Measurements from ENCODE around the gene APH1B. TPM values are rescaled to one million over a fixed set of nuclear protein-coding genes. Genes with fewer than 3 reads are reported as not detected.

Gene APH1B
- total RNA-seq, 2 donors from 2014 or later = 11.8 to 17.6 TPM

- DNase-seq = no peak
- Mint-ChIP-seq H3K4me1 (peaks cover 42% of the 10 kb centered on the region), H3K36me3 (ENCODE audit: low read depth) (peaks cover 4% of the 10 kb centered on the region), H3K27me3 (no peaks in the 10 kb centered on the region), H3K4me3 (no peak overlapping the region), H3K27ac (peak overlapping the region; percentile 57)
- ATAC-seq = no peak
- no peaks in the 10 kb centered on the region for H3K9me3 ChIP-seq (ENCODE audit: control insufficient read depth, low read length, poor library complexity, severe bottlenecking)
These were observed 36.1 kb upstream of the APH1B start for GRCh38 chr15:63241316-63241715.

GRCh38 chr15:63243101-63243500 is 34.3 kb upstream of the APH1B start:
- no peak for ATAC-seq
- H3K4me3 Mint-ChIP-seq = no peak overlapping the region
- peak overlapping the region; percentile 86 for H3K27ac Mint-ChIP-seq
- no peak for DNase-seq
- H3K36me3 Mint-ChIP-seq (ENCODE audit: low read depth) = peaks cover 7% of the 10 kb centered on the region
- H3K9me3 ChIP-seq (ENCODE audit: control insufficient read depth, low read length, poor library complexity, severe bottlenecking) = no peaks in the 10 kb centered on the region
- peaks cover 45% of the 10 kb centered on the region for H3K4me1 Mint-ChIP-seq
- H3K27me3 Mint-ChIP-seq = no peaks in the 10 kb centered on the region

- peaks cover 7% of the 10 kb centered on the region for H3K36me3 Mint-ChIP-seq (ENCODE audit: low read depth)
- ATAC-seq (no peak), DNase-seq (no peak)
- no peaks in the 10 kb centered on the region for H3K9me3 ChIP-seq (ENCODE audit: control insufficient read depth, low read length, poor library complexity, severe bottlenecking)
- no peaks in the 10 kb centered on the region for H3K27me3 Mint-ChIP-seq
- H3K4me3 Mint-ChIP-seq = no peak overlapping the region
- peaks cover 41% of the 10 kb centered on the region for H3K4me1 Mint-ChIP-seq
- H3K27ac Mint-ChIP-seq = peak overlapping the region; percentile 86
These were observed 33.6 kb upstream of the APH1B start for GRCh38 chr15:63243776-63244175.

GRCh38 chr15:63244399-63244798 is 33.0 kb upstream of the APH1B start:
- no peaks in the 10 kb centered on the region for H3K9me3 ChIP-seq (ENCODE audit: control insufficient read depth, low read length, poor library complexity, severe bottlenecking)
- Mint-ChIP-seq H3K4me3 (no peak overlapping the region), H3K27me3 (no peaks in the 10 kb centered on the region), H3K27ac (peak overlapping the region; percentile 86), H3K4me1 (peaks cover 40% of the 10 kb centered on the region), H3K36me3 (ENCODE audit: low read depth) (peaks cover 8% of the 10 kb centered on the region)
- DNase-seq = no peak
- no peak for ATAC-seq

GRCh38 chr15:63244976-63245645 is 32.3 kb upstream of the APH1B start:
- no peaks in the 10 kb centered on the region for H3K9me3 ChIP-seq (ENCODE audit: control insufficient read depth, low read length, poor library complexity, severe bottlenecking)
- ATAC-seq = peak; percentile 91
- Mint-ChIP-seq H3K4me1 (peaks cover 37% of the 10 kb centered on the region), H3K27ac (peak overlapping the region; percentile 86), H3K27me3 (no peaks in the 10 kb centered on the region), H3K36me3 (ENCODE audit: low read depth) (peaks cover 6% of the 10 kb centered on the region), H3K4me3 (no peak overlapping the region)
- DNase-seq = no peak

- Mint-ChIP-seq H3K27me3 (no peaks in the 10 kb centered on the region), H3K4me3 (no peak overlapping the region), H3K27ac (peak overlapping the region; percentile 79), H3K4me1 (peaks cover 34% of the 10 kb centered on the region), H3K36me3 (ENCODE audit: low read depth) (peaks cover 6% of the 10 kb centered on the region)
- DNase-seq (no peak), ATAC-seq (no peak)
- H3K9me3 ChIP-seq (ENCODE audit: control insufficient read depth, low read length, poor library complexity, severe bottlenecking) = no peaks in the 10 kb centered on the region
These were observed 30.5 kb upstream of the APH1B start for GRCh38 chr15:63246691-63247469.

- H3K27me3 Mint-ChIP-seq = no peaks in the 10 kb centered on the region
- peaks cover 29% of the 10 kb centered on the region for H3K4me1 Mint-ChIP-seq
- H3K9me3 ChIP-seq (ENCODE audit: control insufficient read depth, low read length, poor library complexity, severe bottlenecking) = no peaks in the 10 kb centered on the region
- DNase-seq = no peak
- peaks cover 8% of the 10 kb centered on the region for H3K36me3 Mint-ChIP-seq (ENCODE audit: low read depth)
- peak overlapping the region; percentile 56 for H3K27ac Mint-ChIP-seq
- no peak for ATAC-seq
- peak overlapping the region; percentile 43 for H3K4me3 Mint-ChIP-seq
These were observed 27.0 kb upstream of the APH1B start for GRCh38 chr15:63250312-63250965.

- ATAC-seq = no peak
- no peak for DNase-seq
- Mint-ChIP-seq H3K27me3 (no peaks in the 10 kb centered on the region), H3K4me1 (peaks cover 26% of the 10 kb centered on the region), H3K27ac (no peak overlapping the region), H3K4me3 (no peak overlapping the region), H3K36me3 (ENCODE audit: low read depth) (peaks cover 5% of the 10 kb centered on the region)
- H3K9me3 ChIP-seq (ENCODE audit: control insufficient read depth, low read length, poor library complexity, severe bottlenecking) = no peaks in the 10 kb centered on the region
These were observed 25.7 kb upstream of the APH1B start for GRCh38 chr15:63251701-63252100.

- Mint-ChIP-seq H3K4me1 (peaks cover 20% of the 10 kb centered on the region), H3K4me3 (no peak overlapping the region), H3K27me3 (no peaks in the 10 kb centered on the region), H3K27ac (peak overlapping the region; percentile 54), H3K36me3 (ENCODE audit: low read depth) (peaks cover 5% of the 10 kb centered on the region)
- H3K9me3 ChIP-seq (ENCODE audit: control insufficient read depth, low read length, poor library complexity, severe bottlenecking) = no peaks in the 10 kb centered on the region
- DNase-seq (no peak), ATAC-seq (no peak)
These were observed 25.1 kb upstream of the APH1B start for GRCh38 chr15:63252292-63252691.

- ATAC-seq = no peak
- no peaks in the 10 kb centered on the region for H3K9me3 ChIP-seq (ENCODE audit: control insufficient read depth, low read length, poor library complexity, severe bottlenecking)
- DNase-seq = no peak
- peak overlapping the region; percentile 83 for H3K27ac Mint-ChIP-seq
- no peak overlapping the region for H3K4me3 Mint-ChIP-seq
- H3K36me3 Mint-ChIP-seq (ENCODE audit: low read depth) = peaks cover 5% of the 10 kb centered on the region
- no peaks in the 10 kb centered on the region for H3K27me3 Mint-ChIP-seq
- peaks cover 14% of the 10 kb centered on the region for H3K4me1 Mint-ChIP-seq
These were observed 22.4 kb upstream of the APH1B start for GRCh38 chr15:63254991-63255390.

GRCh38 chr15:63255489-63255990 is 21.9 kb upstream of the APH1B start:
- no peak overlapping the region for H3K4me3 Mint-ChIP-seq
- ATAC-seq = no peak
- DNase-seq = no peak
- no peaks in the 10 kb centered on the region for H3K9me3 ChIP-seq (ENCODE audit: control insufficient read depth, low read length, poor library complexity, severe bottlenecking)
- peaks cover 11% of the 10 kb centered on the region for H3K4me1 Mint-ChIP-seq
- H3K36me3 Mint-ChIP-seq (ENCODE audit: low read depth) = peaks cover 8% of the 10 kb centered on the region
- no peaks in the 10 kb centered on the region for H3K27me3 Mint-ChIP-seq
- H3K27ac Mint-ChIP-seq = peak overlapping the region; percentile 83

- peaks cover 10% of the 10 kb centered on the region for H3K36me3 Mint-ChIP-seq (ENCODE audit: low read depth)
- no peak overlapping the region for H3K27ac Mint-ChIP-seq
These were observed 20.8 kb upstream of the APH1B start for GRCh38 chr15:63256433-63257274.

More at GRCh38 chr15:63256433-63257274, 20.8 kb upstream of the APH1B start:
- no peaks in the 10 kb centered on the region for H3K9me3 ChIP-seq (ENCODE audit: control insufficient read depth, low read length, poor library complexity, severe bottlenecking)
- DNase-seq (no peak), ATAC-seq (no peak)
- Mint-ChIP-seq H3K27me3 (no peaks in the 10 kb centered on the region), H3K4me3 (peak overlapping the region; percentile 33), H3K4me1 (peaks cover 11% of the 10 kb centered on the region)

All from T-helper 17 cell (primary cell).